ENCODE results near the gene PLXND1.
"Not testable (repeated sequence)": the region's sequence is repeated elsewhere in the genome, so short reads cannot be mapped to it uniquely, and the experiment has no call there.

Gene PLXND1

GRCh38 chr3:129522953-129523352 lies 83.5 kb downstream of the PLXND1 start:
- Histone ChIP-seq H3K36me3 (ENCODE audit: control insufficient read depth in 1 of 2, insufficient read depth in 2 of 2, low read length in 2 of 2) (peaks cover 0 to 2% of the 10 kb centered on the region in 2 donors), H3K9ac (ENCODE audit: low read depth in 1 of 2, low read length in 2 of 2) (no peak overlapping the region), H3K4me1 (ENCODE audit: control insufficient read depth in 1 of 2, insufficient read depth in 2 of 2, low read length in 2 of 2) (no peaks in the 10 kb centered on the region), H3K4me3 (ENCODE audit: low read depth in 1 of 2, low read length in 2 of 2) (no peak overlapping the region), H3K27ac (ENCODE audit: low read depth, low read length) (no peak overlapping the region), H3K27me3 (ENCODE audit: control insufficient read depth in 1 of 2, insufficient read depth in 2 of 2, low read length in 2 of 2) (no peaks in the 10 kb centered on the region), H3K9me3 (ENCODE audit: control insufficient read depth in 1 of 2, low read length in 2 of 2) (no peaks in the 10 kb centered on the region)

GRCh38 chr3:129521611-129522010 lies 84.9 kb downstream of the PLXND1 start:
- H3K9ac ChIP-seq (ENCODE audit: low read depth in 1 of 2, low read length in 2 of 2): no peak overlapping the region
- H3K4me3 ChIP-seq (ENCODE audit: low read depth in 1 of 2, low read length in 2 of 2): no peak overlapping the region
- peaks cover 0 to 7% of the 10 kb centered on the region in 2 donors for H3K36me3 ChIP-seq (ENCODE audit: control insufficient read depth in 1 of 2, insufficient read depth in 2 of 2, low read length in 2 of 2)
- no peaks in the 10 kb centered on the region for H3K27me3 ChIP-seq (ENCODE audit: control insufficient read depth in 1 of 2, insufficient read depth in 2 of 2, low read length in 2 of 2)
- H3K4me1 ChIP-seq (ENCODE audit: control insufficient read depth in 1 of 2, insufficient read depth in 2 of 2, low read length in 2 of 2): no peaks in the 10 kb centered on the region
- H3K9me3 ChIP-seq (ENCODE audit: control insufficient read depth in 1 of 2, low read length in 2 of 2): no peaks in the 10 kb centered on the region
- H3K27ac ChIP-seq (ENCODE audit: low read depth, low read length): no peak overlapping the region

GRCh38 chr3:129520960-129521359 lies 85.5 kb downstream of the PLXND1 start:
- no peaks in the 10 kb centered on the region for H3K4me1 ChIP-seq (ENCODE audit: control insufficient read depth in 1 of 2, insufficient read depth in 2 of 2, low read length in 2 of 2)
- H3K27ac ChIP-seq (ENCODE audit: low read depth, low read length): no peak overlapping the region
- H3K9ac ChIP-seq (ENCODE audit: low read depth in 1 of 2, low read length in 2 of 2): no peak overlapping the region
- H3K27me3 ChIP-seq (ENCODE audit: control insufficient read depth in 1 of 2, insufficient read depth in 2 of 2, low read length in 2 of 2): no peaks in the 10 kb centered on the region
- no peak overlapping the region for H3K4me3 ChIP-seq (ENCODE audit: low read depth in 1 of 2, low read length in 2 of 2)
- no peaks in the 10 kb centered on the region for H3K9me3 ChIP-seq (ENCODE audit: control insufficient read depth in 1 of 2, low read length in 2 of 2)
- peaks cover 0 to 14% of the 10 kb centered on the region in 2 donors for H3K36me3 ChIP-seq (ENCODE audit: control insufficient read depth in 1 of 2, insufficient read depth in 2 of 2, low read length in 2 of 2)

- H3K9me3 ChIP-seq (ENCODE audit: control insufficient read depth in 1 of 2, low read length in 2 of 2): no peaks in the 10 kb centered on the region
- H3K27me3 ChIP-seq (ENCODE audit: control insufficient read depth in 1 of 2, insufficient read depth in 2 of 2, low read length in 2 of 2): no peaks in the 10 kb centered on the region
- peaks cover 0 to 16% of the 10 kb centered on the region in 2 donors for H3K36me3 ChIP-seq (ENCODE audit: control insufficient read depth in 1 of 2, insufficient read depth in 2 of 2, low read length in 2 of 2)
- H3K4me3 ChIP-seq (ENCODE audit: low read depth in 1 of 2, low read length in 2 of 2): no peak overlapping the region
- H3K9ac ChIP-seq (ENCODE audit: low read depth in 1 of 2, low read length in 2 of 2): no peak overlapping the region
- H3K4me1 ChIP-seq (ENCODE audit: control insufficient read depth in 1 of 2, insufficient read depth in 2 of 2, low read length in 2 of 2): no peaks in the 10 kb centered on the region
- no peak overlapping the region for H3K27ac ChIP-seq (ENCODE audit: low read depth, low read length)
These were observed 86.4 kb downstream of the PLXND1 start for GRCh38 chr3:129519896-129520715.

GRCh38 chr3:129519449-129519848 lies 87.0 kb downstream of the PLXND1 start:
- no peak overlapping the region for H3K9ac ChIP-seq (ENCODE audit: low read depth in 1 of 2, low read length in 2 of 2)
- H3K27ac ChIP-seq (ENCODE audit: low read depth, low read length): no peak overlapping the region
- no peaks in the 10 kb centered on the region for H3K4me1 ChIP-seq (ENCODE audit: control insufficient read depth in 1 of 2, insufficient read depth in 2 of 2, low read length in 2 of 2)
- H3K36me3 ChIP-seq (ENCODE audit: control insufficient read depth in 1 of 2, insufficient read depth in 2 of 2, low read length in 2 of 2): peaks cover 0 to 16% of the 10 kb centered on the region in 2 donors
- H3K4me3 ChIP-seq (ENCODE audit: low read depth in 1 of 2, low read length in 2 of 2): no peak overlapping the region
- no peaks in the 10 kb centered on the region for H3K27me3 ChIP-seq (ENCODE audit: control insufficient read depth in 1 of 2, insufficient read depth in 2 of 2, low read length in 2 of 2)
- H3K9me3 ChIP-seq (ENCODE audit: control insufficient read depth in 1 of 2, low read length in 2 of 2): no peaks in the 10 kb centered on the region

- Histone ChIP-seq H3K9ac (ENCODE audit: low read depth in 1 of 2, low read length in 2 of 2) (no peak overlapping the region), H3K27me3 (ENCODE audit: control insufficient read depth in 1 of 2, insufficient read depth in 2 of 2, low read length in 2 of 2) (no peaks in the 10 kb centered on the region), H3K36me3 (ENCODE audit: control insufficient read depth in 1 of 2, insufficient read depth in 2 of 2, low read length in 2 of 2) (peaks cover 0 to 16% of the 10 kb centered on the region in 2 donors), H3K4me1 (ENCODE audit: control insufficient read depth in 1 of 2, insufficient read depth in 2 of 2, low read length in 2 of 2) (no peaks in the 10 kb centered on the region), H3K9me3 (ENCODE audit: control insufficient read depth in 1 of 2, low read length in 2 of 2) (no peaks in the 10 kb centered on the region), H3K27ac (ENCODE audit: low read depth, low read length) (no peak overlapping the region), H3K4me3 (ENCODE audit: low read depth in 1 of 2, low read length in 2 of 2) (no peak overlapping the region)
These were observed 87.9 kb downstream of the PLXND1 start for GRCh38 chr3:129518581-129518980.

- Histone ChIP-seq H3K27ac (ENCODE audit: low read depth, low read length) (no peak overlapping the region), H3K36me3 (ENCODE audit: control insufficient read depth in 1 of 2, insufficient read depth in 2 of 2, low read length in 2 of 2) (peaks cover 0 to 16% of the 10 kb centered on the region in 2 donors), H3K4me1 (ENCODE audit: control insufficient read depth in 1 of 2, insufficient read depth in 2 of 2, low read length in 2 of 2) (no peaks in the 10 kb centered on the region), H3K4me3 (ENCODE audit: low read depth in 1 of 2, low read length in 2 of 2) (no peak overlapping the region), H3K9me3 (ENCODE audit: control insufficient read depth in 1 of 2, low read length in 2 of 2) (no peaks in the 10 kb centered on the region), H3K9ac (ENCODE audit: low read depth in 1 of 2, low read length in 2 of 2) (no peak overlapping the region), H3K27me3 (ENCODE audit: control insufficient read depth in 1 of 2, insufficient read depth in 2 of 2, low read length in 2 of 2) (no peaks in the 10 kb centered on the region)
These were observed 88.4 kb downstream of the PLXND1 start for GRCh38 chr3:129518038-129518561.

- no peak overlapping the region for H3K27ac ChIP-seq (ENCODE audit: low read depth, low read length)
- no peak overlapping the region for H3K9ac ChIP-seq (ENCODE audit: low read depth in 1 of 2, low read length in 2 of 2)
- H3K36me3 ChIP-seq (ENCODE audit: control insufficient read depth in 1 of 2, insufficient read depth in 2 of 2, low read length in 2 of 2): peaks cover 0 to 20% of the 10 kb centered on the region in 2 donors
- H3K27me3 ChIP-seq (ENCODE audit: control insufficient read depth in 1 of 2, insufficient read depth in 2 of 2, low read length in 2 of 2): no peaks in the 10 kb centered on the region
- no peaks in the 10 kb centered on the region for H3K9me3 ChIP-seq (ENCODE audit: control insufficient read depth in 1 of 2, low read length in 2 of 2)
- H3K4me3 ChIP-seq (ENCODE audit: low read depth in 1 of 2, low read length in 2 of 2): no peak overlapping the region
- no peaks in the 10 kb centered on the region for H3K4me1 ChIP-seq (ENCODE audit: control insufficient read depth in 1 of 2, insufficient read depth in 2 of 2, low read length in 2 of 2)
These were observed 89.0 kb downstream of the PLXND1 start for GRCh38 chr3:129517516-129517915.

GRCh38 chr3:129515821-129516432 lies 90.5 kb downstream of the PLXND1 start:
- H3K4me1 ChIP-seq (ENCODE audit: control insufficient read depth in 1 of 2, insufficient read depth in 2 of 2, low read length in 2 of 2); H3K27me3 ChIP-seq (ENCODE audit: control insufficient read depth in 1 of 2, insufficient read depth in 2 of 2, low read length in 2 of 2); H3K4me3 ChIP-seq (ENCODE audit: low read depth in 1 of 2, low read length in 2 of 2); H3K27ac ChIP-seq (ENCODE audit: low read depth, low read length); H3K9ac ChIP-seq (ENCODE audit: low read depth in 1 of 2, low read length in 2 of 2); H3K9me3 ChIP-seq (ENCODE audit: control insufficient read depth in 1 of 2, low read length in 2 of 2): not testable (repeated sequence)
- H3K36me3 ChIP-seq (ENCODE audit: control insufficient read depth in 1 of 2, insufficient read depth in 2 of 2, low read length in 2 of 2): peaks cover 0 to 23% of the 10 kb centered on the region in 2 donors

- not testable (repeated sequence) for H3K27me3 ChIP-seq (ENCODE audit: control insufficient read depth in 1 of 2, insufficient read depth in 2 of 2, low read length in 2 of 2); H3K4me1 ChIP-seq (ENCODE audit: control insufficient read depth in 1 of 2, insufficient read depth in 2 of 2, low read length in 2 of 2); H3K27ac ChIP-seq (ENCODE audit: low read depth, low read length); H3K9me3 ChIP-seq (ENCODE audit: control insufficient read depth in 1 of 2, low read length in 2 of 2); H3K9ac ChIP-seq (ENCODE audit: low read depth in 1 of 2, low read length in 2 of 2); H3K4me3 ChIP-seq (ENCODE audit: low read depth in 1 of 2, low read length in 2 of 2)
- peaks cover 0 to 23% of the 10 kb centered on the region in 2 donors for H3K36me3 ChIP-seq (ENCODE audit: control insufficient read depth in 1 of 2, insufficient read depth in 2 of 2, low read length in 2 of 2)
These were observed 91.2 kb downstream of the PLXND1 start for GRCh38 chr3:129515108-129515820.
